Ascending aorta (tissue), 2 donors: ENCODE results near the gene THUMPD2. TPM values are rescaled to one million over a fixed set of nuclear protein-coding genes. Genes with fewer than 3 reads are reported as not detected.

Experiments used
- DNase-seq, 2 donors: peaks; one replicate each; pipeline ENCODE4 v3.0.0-alpha.2; 2019; ENCODE audit warnings: low spot score in 2 of 2
- H3K27ac ChIP-seq, 2 donors: fragments of 200-600 bp; sonication (generic); one replicate each; pipeline ENCODE4 v1.5.1; 2016 to 2017; ENCODE audit warnings: mild to moderate bottlenecking in 1 of 2
- H3K27me3 ChIP-seq: fragments of 200-600 bp; sonication (generic); one replicate; pipeline ENCODE4 v1.5.1; 2017
- H3K36me3 ChIP-seq, 2 donors: fragments of 200-600 bp; sonication (generic); one replicate each; pipeline ENCODE4 v1.5.1; 2016
- H3K4me1 ChIP-seq, 2 donors: fragments of 200-600 bp; sonication (generic); one replicate each; pipeline ENCODE4 v1.5.1; 2016 to 2017; ENCODE audit warnings: mild to moderate bottlenecking in 1 of 2
- H3K4me3 ChIP-seq, 2 donors: fragments of 200-600 bp; sonication (generic); one replicate each; pipeline ENCODE4 v1.5.1; 2016 to 2017; ENCODE audit warnings: mild to moderate bottlenecking in 1 of 2
- H3K9me3 ChIP-seq, 2 donors: fragments of 200-600 bp; sonication (generic); one replicate each; pipeline ENCODE4 v1.5.1; 2016
- CTCF ChIP-seq, 3 experiments: fragments of 200-600 bp in 2 of 3; fragments of 450-650 bp in 1 of 3; sonication (generic) in 2 of 3; IDR thresholded peaks; one replicate each; pipeline ENCODE4 v1.5.1; 2016 to 2019; ENCODE audit warnings: antibody characterized with exemption in 3 of 3, mild to moderate bottlenecking in 1 of 3, moderate library complexity in 1 of 3
- intact Hi-C: fragments of 100-400 bp; cut with DNase I; formaldehyde crosslinking; loops from one replicate; pipeline ENCODE4 v1.15.1; 2023
- total RNA-seq: library from RNA; depleted of rRNA; stranded (reverse); fragments of >200 nt; gene quantifications from one replicate; pipeline ENCODE4 v1.1.0, GENCODE V29; 2016

Gene THUMPD2
- total RNA-seq, 1 donor from 2014 or later = 13.0 TPM

GRCh38 chr2:39719317-39719716 lies 59.7 kb downstream of the THUMPD2 start:
- no peaks in the 10 kb centered on the region for H3K36me3 ChIP-seq
- H3K9me3 ChIP-seq = no peaks in the 10 kb centered on the region
- no peak for TF ChIP-seq CTCF (IDR thresholded peaks at IDR 0.05)
- peak overlapping the region; percentile 16 to 39 for H3K4me3 ChIP-seq
- intact Hi-C loops = loop anchor here (2.0 to 5.0 kb wide), 2 partner anchors 15 to 58 kb away; partner anchors contain the start of gene THUMPD2
- no peaks in the 10 kb centered on the region for H3K27me3 ChIP-seq
- peaks cover 6 to 33% of the 10 kb centered on the region in 2 donors for H3K4me1 ChIP-seq
- DNase-seq = peak in 1 of 2 donors; percentile 78
- peak overlapping the region; percentile 74 to 88 for H3K27ac ChIP-seq

DNA sequence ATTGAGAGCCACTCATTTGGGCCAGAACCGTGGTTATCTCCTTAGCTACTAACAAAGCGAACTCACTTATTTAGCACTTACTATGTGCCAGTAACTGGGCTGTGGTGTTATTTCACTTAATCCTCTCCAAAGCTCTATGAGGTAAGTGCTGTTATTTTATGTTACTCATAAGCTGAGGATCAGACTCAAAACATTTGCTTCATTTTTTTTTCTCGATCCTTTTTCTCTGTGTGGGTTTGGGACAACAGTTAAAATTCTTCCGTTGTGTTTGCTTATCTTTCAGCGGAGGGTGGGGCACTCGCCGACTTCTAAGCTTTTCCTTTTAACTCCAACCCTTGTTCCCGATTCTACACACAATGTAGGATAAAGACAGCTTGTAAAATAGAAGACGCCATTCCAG lies 60.6 kb downstream of the THUMPD2 start:
- Histone ChIP-seq H3K9me3 (no peaks in the 10 kb centered on the region), H3K27me3 (no peaks in the 10 kb centered on the region), H3K36me3 (no peaks in the 10 kb centered on the region), H3K27ac (peak overlapping the region; percentile 74 to 88), H3K4me1 (peaks cover 6 to 26% of the 10 kb centered on the region in 2 donors), H3K4me3 (peak overlapping the region; percentile 16 to 39)
- DNase-seq = no peak
- TF ChIP-seq CTCF (IDR thresholded peaks at IDR 0.05) = no peak
- intact Hi-C loops = loop anchor here (2.0 to 5.0 kb wide), 2 partner anchors 16 to 59 kb away; partner anchors contain the start of gene THUMPD2

DNA sequence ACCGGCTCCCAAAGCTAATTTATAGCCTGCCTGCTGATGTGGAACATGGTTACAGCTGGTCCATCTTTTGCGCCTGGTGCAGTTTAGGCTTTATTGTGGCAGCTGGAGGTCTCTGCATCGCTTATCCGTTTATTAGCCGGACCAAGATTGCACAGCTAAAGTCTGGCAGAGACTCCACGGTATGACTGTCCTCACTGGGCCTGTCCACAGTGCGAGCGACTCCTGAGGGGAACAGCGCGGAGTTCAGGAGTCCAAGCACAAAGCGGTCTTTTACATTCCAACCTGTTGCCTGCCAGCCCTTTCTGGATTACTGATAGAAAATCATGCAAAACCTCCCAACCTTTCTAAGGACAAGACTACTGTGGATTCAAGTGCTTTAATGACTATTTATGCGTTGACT lies 62.0 kb downstream of the THUMPD2 start:
- Histone ChIP-seq H3K27me3 (no peaks in the 10 kb centered on the region), H3K9me3 (no peaks in the 10 kb centered on the region), H3K36me3 (no peaks in the 10 kb centered on the region), H3K4me3 (no peak overlapping the region), H3K27ac (no peak overlapping the region), H3K4me1 (peaks cover 6 to 20% of the 10 kb centered on the region in 2 donors)
- DNase-seq = no peak
- intact Hi-C loops = loop anchor here (5.0 kb wide), 1 partner anchor 60 kb away; the partner anchor contains the start of gene THUMPD2
- TF ChIP-seq CTCF (IDR thresholded peaks at IDR 0.05) = no peak

DNA sequence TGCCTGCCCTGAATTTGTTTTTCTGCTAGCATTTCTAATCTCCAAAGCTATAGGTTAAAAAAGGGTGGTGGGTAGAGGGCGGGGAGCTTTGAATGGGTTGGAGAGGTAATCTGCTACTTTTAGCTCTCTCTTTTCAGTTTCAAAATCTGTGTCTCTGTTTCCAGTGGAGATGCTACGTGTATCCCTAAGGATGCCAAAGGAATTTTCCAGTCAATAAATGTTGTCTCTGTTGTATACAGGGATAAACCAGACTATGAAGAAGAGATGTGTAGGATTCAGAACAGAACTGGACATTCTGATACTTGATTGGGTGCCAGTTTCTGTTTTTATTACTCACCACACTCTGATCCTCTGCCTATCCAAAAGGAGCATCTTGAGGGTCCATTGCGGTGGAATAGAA lies 63.2 kb downstream of the THUMPD2 start:
- Histone ChIP-seq H3K27ac (no peak overlapping the region), H3K36me3 (no peaks in the 10 kb centered on the region), H3K4me1 (peaks cover 6 to 17% of the 10 kb centered on the region in 2 donors), H3K9me3 (no peaks in the 10 kb centered on the region), H3K4me3 (no peak overlapping the region), H3K27me3 (no peaks in the 10 kb centered on the region)
- intact Hi-C loops = loop anchor here (5.0 kb wide), 1 partner anchor 61 kb away; the partner anchor contains the start of gene THUMPD2
- no peak for DNase-seq
- no peak for TF ChIP-seq CTCF (IDR thresholded peaks at IDR 0.05)

- no peak for TF ChIP-seq CTCF (IDR thresholded peaks at IDR 0.05)
- H3K4me3 ChIP-seq = no peak overlapping the region
- H3K9me3 ChIP-seq = no peaks in the 10 kb centered on the region
- peaks cover 6 to 14% of the 10 kb centered on the region in 2 donors for H3K4me1 ChIP-seq
- intact Hi-C loops = loop anchor here (5.0 kb wide), 1 partner anchor 62 kb away; the partner anchor contains the start of gene THUMPD2
- DNase-seq = no peak
- no peaks in the 10 kb centered on the region for H3K27me3 ChIP-seq
- no peak overlapping the region for H3K27ac ChIP-seq
- no peaks in the 10 kb centered on the region for H3K36me3 ChIP-seq
Measured at GRCh38 chr2:39715095-39715494, 64.0 kb downstream of the THUMPD2 start.

DNA sequence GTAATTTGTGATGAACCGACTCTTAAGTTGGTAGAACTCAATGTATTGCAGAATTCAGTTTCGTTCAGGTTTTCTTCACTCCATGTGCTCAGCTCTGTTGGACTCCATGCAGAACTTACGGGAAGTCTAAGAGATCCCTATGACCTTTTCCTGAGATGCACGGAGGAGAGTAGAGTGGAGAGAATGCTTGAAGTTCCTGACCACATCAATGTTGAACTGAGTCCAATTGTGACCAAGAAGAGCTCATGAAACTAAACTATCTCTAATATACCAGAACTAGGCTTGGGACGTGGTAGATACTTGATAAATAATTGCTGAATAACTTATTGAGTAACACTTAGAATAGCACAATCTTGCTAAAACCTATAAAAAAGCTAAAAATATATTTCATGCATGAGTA lies 66.1 kb downstream of the THUMPD2 start:
- TF ChIP-seq CTCF (IDR thresholded peaks at IDR 0.05) = no peak
- Histone ChIP-seq H3K4me3 (no peak overlapping the region), H3K27ac (no peak overlapping the region), H3K4me1 (no peaks in the 10 kb centered on the region), H3K36me3 (no peaks in the 10 kb centered on the region), H3K27me3 (no peaks in the 10 kb centered on the region), H3K9me3 (no peaks in the 10 kb centered on the region)
- intact Hi-C loops = no loop called here
- no peak for DNase-seq
